Measurements from ENCODE around the gene ZNF512B.
A peak's percentile ranks its signal among the peaks of the same experiment; 100 is the strongest.

Gene ZNF512B

DNA sequence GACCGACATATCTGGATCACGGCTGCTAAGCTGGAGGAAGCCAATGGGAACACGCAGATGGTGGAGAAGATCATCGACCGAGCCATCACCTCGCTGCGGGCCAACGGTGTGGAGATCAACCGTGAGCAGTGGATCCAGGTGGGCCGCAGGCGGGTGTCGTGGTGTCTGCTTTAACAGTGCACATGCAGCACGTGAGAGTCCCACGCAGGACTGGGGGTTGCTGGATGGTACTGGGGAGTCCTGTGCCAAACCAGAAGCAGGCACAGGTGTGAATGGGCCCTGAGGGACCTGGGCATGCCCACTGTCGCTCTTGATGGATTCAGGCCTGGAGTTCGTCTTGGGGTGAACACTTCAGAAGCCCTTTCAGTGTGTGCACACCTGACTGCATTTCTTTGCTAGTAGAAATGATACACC is 41.6 kb upstream of the ZNF512B start:
- H3K4me3 ChIP-seq (ENCODE audit: low read length, poor library complexity, severe bottlenecking), result no peak overlapping the region
- H3K27me3 ChIP-seq (ENCODE audit: insufficient read depth, low read length, poor library complexity, severe bottlenecking), result no peaks in the 10 kb centered on the region
- no peaks in the 10 kb centered on the region for H3K9me3 ChIP-seq (ENCODE audit: insufficient read depth, low read depth, low read length)
- no peaks in the 10 kb centered on the region for H3F3A ChIP-seq (ENCODE audit: low read depth)
- no peak overlapping the region for H3K9ac ChIP-seq (ENCODE audit: low read depth, low read length, poor library complexity, severe bottlenecking)
- no peak overlapping the region for H3K4me2 ChIP-seq (ENCODE audit: low read depth, low read length, poor library complexity, severe bottlenecking)
- peaks cover 26% of the 10 kb centered on the region for H3K4me1 ChIP-seq (ENCODE audit: insufficient read depth, low read length, poor library complexity, severe bottlenecking)
- H3K9me2 ChIP-seq (replicated peaks; ENCODE audit: low read depth, low read length), result no peaks in the 10 kb centered on the region
- peaks cover 14% of the 10 kb centered on the region; the same call in 1 of the 2 replicates for H3K79me2 ChIP-seq (ENCODE audit: insufficient read depth, low read length)
- H4K20me1 ChIP-seq (ENCODE audit: insufficient read depth, low read length, poor library complexity, severe bottlenecking), result peaks cover 3% of the 10 kb centered on the region
- TF ChIP-seq, protein P1, sequence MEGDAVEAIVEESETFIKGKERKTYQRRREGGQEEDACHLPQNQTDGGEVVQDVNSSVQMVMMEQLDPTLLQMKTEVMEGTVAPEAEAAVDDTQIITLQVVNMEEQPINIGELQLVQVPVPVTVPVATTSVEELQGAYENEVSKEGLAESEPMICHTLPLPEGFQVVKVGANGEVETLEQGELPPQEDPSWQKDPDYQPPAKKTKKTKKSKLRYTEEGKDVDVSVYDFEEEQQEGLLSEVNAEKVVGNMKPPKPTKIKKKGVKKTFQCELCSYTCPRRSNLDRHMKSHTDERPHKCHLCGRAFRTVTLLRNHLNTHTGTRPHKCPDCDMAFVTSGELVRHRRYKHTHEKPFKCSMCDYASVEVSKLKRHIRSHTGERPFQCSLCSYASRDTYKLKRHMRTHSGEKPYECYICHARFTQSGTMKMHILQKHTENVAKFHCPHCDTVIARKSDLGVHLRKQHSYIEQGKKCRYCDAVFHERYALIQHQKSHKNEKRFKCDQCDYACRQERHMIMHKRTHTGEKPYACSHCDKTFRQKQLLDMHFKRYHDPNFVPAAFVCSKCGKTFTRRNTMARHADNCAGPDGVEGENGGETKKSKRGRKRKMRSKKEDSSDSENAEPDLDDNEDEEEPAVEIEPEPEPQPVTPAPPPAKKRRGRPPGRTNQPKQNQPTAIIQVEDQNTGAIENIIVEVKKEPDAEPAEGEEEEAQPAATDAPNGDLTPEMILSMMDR (conservative IDR thresholded peaks at IDR 0.05; ENCODE audit: low read length), result no peak
- no peak for TF ChIP-seq EZH2phosphoT487 (IDR thresholded peaks at IDR 0.05; ENCODE audit: borderline replicate concordance)
- no peak overlapping the region for H2AFZ ChIP-seq (ENCODE audit: low read length)
- peaks cover 66% of the 10 kb centered on the region; the same call in 1 of the 2 replicates for H3K36me3 ChIP-seq (ENCODE audit: insufficient read depth, low read length)

- TF ChIP-seq, protein P1 (conservative IDR thresholded peaks at IDR 0.05; ENCODE audit: low read length), result no peak
- TF ChIP-seq EZH2phosphoT487 (IDR thresholded peaks at IDR 0.05; ENCODE audit: borderline replicate concordance), result no peak
- H3K4me1 ChIP-seq (ENCODE audit: insufficient read depth, low read length, poor library complexity, severe bottlenecking), result peaks cover 26% of the 10 kb centered on the region
- H3F3A ChIP-seq (ENCODE audit: low read depth), result no peaks in the 10 kb centered on the region
- no peaks in the 10 kb centered on the region for H3K9me3 ChIP-seq (ENCODE audit: insufficient read depth, low read depth, low read length)
- H3K36me3 ChIP-seq (ENCODE audit: insufficient read depth, low read length), result peaks cover 65% of the 10 kb centered on the region; the same call in 1 of the 2 replicates
- no peak overlapping the region for H3K9ac ChIP-seq (ENCODE audit: low read depth, low read length, poor library complexity, severe bottlenecking)
- H3K4me2 ChIP-seq (ENCODE audit: low read depth, low read length, poor library complexity, severe bottlenecking), result no peak overlapping the region
- H3K9me2 ChIP-seq (replicated peaks; ENCODE audit: low read depth, low read length), result no peaks in the 10 kb centered on the region
- no peak overlapping the region for H2AFZ ChIP-seq (ENCODE audit: low read length)
- H4K20me1 ChIP-seq (ENCODE audit: insufficient read depth, low read length, poor library complexity, severe bottlenecking), result peaks cover 3% of the 10 kb centered on the region
- peaks cover 14% of the 10 kb centered on the region; the same call in 1 of the 2 replicates for H3K79me2 ChIP-seq (ENCODE audit: insufficient read depth, low read length)
- no peaks in the 10 kb centered on the region for H3K27me3 ChIP-seq (ENCODE audit: insufficient read depth, low read length, poor library complexity, severe bottlenecking)
- no peak overlapping the region for H3K4me3 ChIP-seq (ENCODE audit: low read length, poor library complexity, severe bottlenecking)
Measured at GRCh38 chr20:64010711-64011237, 41.0 kb upstream of the ZNF512B start.

DNA sequence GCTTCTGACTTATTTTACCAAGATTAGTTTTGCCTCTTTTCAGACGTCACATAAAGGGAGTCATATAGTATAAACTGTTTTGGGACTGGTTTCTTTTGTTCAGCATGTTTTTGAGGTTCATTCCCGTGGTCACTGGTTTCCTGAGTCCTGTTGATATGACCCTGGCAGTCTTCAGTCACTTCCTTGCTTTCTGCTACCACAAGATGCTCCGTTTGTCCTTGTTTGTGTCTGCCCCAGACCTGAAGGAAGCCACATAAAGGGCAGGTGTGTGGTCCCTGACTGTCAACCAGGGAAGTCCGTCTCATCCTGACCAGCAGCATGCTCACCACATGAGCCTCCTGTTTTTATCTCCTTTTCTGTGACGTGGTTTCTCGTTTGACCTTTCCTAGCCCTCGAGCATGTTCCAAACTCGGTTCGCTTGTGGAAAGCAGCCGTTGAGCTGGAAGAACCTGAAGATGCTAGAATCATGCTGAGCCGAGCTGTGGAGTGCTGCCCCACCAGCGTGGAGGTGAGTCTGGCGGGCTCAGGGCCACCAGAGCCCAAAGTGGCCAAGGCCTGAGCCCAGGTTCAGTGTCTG is 40.2 kb upstream of the ZNF512B start:
- peaks cover 26% of the 10 kb centered on the region for H3K4me1 ChIP-seq (ENCODE audit: insufficient read depth, low read length, poor library complexity, severe bottlenecking)
- TF ChIP-seq EZH2phosphoT487 (IDR thresholded peaks at IDR 0.05; ENCODE audit: borderline replicate concordance), result no peak
- TF ChIP-seq, protein P1 (conservative IDR thresholded peaks at IDR 0.05; ENCODE audit: low read length), result no peak
- peak overlapping the region; percentile 41 for H3K4me2 ChIP-seq (ENCODE audit: low read depth, low read length, poor library complexity, severe bottlenecking)
- peaks cover 65% of the 10 kb centered on the region; the same call in 1 of the 2 replicates for H3K36me3 ChIP-seq (ENCODE audit: insufficient read depth, low read length)
- peak overlapping the region; percentile 30 for H3K4me3 ChIP-seq (ENCODE audit: low read length, poor library complexity, severe bottlenecking)
- H3K9ac ChIP-seq (ENCODE audit: low read depth, low read length, poor library complexity, severe bottlenecking), result no peak overlapping the region
- no peak overlapping the region for H2AFZ ChIP-seq (ENCODE audit: low read length)
- H4K20me1 ChIP-seq (ENCODE audit: insufficient read depth, low read length, poor library complexity, severe bottlenecking), result peaks cover 3% of the 10 kb centered on the region
- no peaks in the 10 kb centered on the region for H3F3A ChIP-seq (ENCODE audit: low read depth)
- H3K79me2 ChIP-seq (ENCODE audit: insufficient read depth, low read length), result peaks cover 14% of the 10 kb centered on the region; the same call in 1 of the 2 replicates
- H3K27me3 ChIP-seq (ENCODE audit: insufficient read depth, low read length, poor library complexity, severe bottlenecking), result no peaks in the 10 kb centered on the region
- H3K9me2 ChIP-seq (replicated peaks; ENCODE audit: low read depth, low read length), result no peaks in the 10 kb centered on the region
- no peaks in the 10 kb centered on the region for H3K9me3 ChIP-seq (ENCODE audit: insufficient read depth, low read depth, low read length)

Measured in Loucy (cell line).